Globus pallidus (tissue), 1 donor: Measurements from ENCODE around the gene TIAM1.
"Not testable (repeated sequence)": the region's sequence is repeated elsewhere in the genome, so short reads cannot be mapped to it uniquely, and the experiment has no call there.

Source experiments
- DNase-seq: peaks from one replicate; pipeline ENCODE4 v3.0.0-alpha.2; 2015; ENCODE audit warnings: low spot score

Gene TIAM1

GRCh38 chr21:31252091-31252490 lies 92.0 kb downstream of the TIAM1 start:
- DNase-seq: no peak

- DNase-seq: no peak
These were observed 92.4 kb downstream of the TIAM1 start for GRCh38 chr21:31251686-31252085.

DNA sequence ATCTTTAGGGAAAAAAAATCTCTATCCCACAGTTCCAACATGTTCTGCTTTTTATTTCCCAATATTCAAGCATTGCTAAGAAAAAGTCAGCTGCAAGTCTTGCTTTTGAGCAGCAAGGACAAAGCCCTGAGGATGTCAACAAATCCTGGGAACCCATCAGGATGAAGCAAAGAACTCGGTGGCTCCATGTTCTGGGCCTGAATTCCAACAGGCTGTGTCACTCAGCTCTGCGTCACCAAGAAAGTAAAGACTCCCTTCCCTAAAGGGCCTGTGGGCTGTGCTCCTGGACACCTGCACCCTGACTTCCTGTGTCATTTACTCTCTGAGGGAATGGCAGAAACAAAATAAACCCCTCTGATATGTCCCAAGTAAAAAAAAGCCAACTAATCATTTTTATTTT lies 95.5 kb downstream of the TIAM1 start:
- no peak for DNase-seq

GRCh38 chr21:31243611-31244010 lies 100.5 kb downstream of the TIAM1 start:
- DNase-seq: no peak

DNA sequence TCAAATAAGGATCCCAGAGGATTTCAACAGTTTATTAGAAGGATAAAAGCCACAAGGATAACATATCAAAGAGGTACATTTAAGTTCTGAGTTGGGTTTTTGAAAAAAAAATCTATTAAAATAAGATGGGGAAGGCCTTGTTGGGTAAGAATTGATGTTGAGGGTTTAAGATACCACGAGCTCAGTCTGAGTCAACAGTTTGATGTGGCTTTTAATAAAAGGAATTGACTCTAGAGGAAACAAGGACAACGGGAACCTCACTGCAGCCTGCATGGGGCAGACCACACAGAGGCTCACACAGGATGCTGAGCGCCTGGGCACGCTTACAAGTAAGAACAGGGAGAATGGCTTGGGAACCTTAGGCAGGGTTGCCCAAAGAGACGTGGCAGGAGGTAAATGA lies 107.5 kb downstream of the TIAM1 start:
- DNase-seq: no peak

DNA sequence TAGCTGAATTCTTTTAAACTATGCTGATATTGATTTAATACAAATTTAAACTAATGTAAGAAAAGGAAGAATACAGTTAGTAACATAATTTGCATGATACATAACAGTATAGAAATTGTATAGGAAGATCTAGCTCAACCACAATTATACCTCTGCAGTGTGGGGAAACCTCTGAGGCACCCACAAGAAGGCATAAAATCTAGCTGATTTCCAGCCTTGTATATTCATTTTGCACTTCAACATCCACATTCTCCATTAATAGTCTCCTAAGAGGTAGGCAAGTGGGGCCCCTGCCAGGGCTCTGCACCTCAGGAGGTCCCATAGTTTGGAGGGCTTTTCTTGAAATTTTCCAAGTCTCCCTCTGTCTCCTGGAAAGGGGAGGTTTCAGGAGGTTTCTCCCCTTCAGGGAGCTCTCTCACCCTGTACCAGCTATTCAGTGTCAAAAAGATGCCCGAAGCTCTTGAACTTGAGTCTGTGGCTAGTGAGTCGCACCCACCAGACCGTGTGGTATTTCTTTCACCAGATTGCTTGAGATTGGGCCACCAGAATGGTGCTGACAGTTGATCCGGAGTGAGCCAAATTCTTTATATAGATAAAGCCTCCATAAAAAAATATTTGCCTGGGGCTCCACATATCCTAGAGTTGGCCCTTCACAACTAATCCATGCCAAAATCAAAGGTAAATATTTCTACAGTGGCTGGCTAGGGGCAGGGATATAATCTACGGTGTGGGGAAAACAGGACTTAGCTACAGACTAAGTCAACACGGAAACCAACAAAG lies 108.2 kb downstream of the TIAM1 start:
- DNase-seq: no peak

GRCh38 chr21:31234936-31235335 lies 109.1 kb downstream of the TIAM1 start:
- no peak for DNase-seq

DNA sequence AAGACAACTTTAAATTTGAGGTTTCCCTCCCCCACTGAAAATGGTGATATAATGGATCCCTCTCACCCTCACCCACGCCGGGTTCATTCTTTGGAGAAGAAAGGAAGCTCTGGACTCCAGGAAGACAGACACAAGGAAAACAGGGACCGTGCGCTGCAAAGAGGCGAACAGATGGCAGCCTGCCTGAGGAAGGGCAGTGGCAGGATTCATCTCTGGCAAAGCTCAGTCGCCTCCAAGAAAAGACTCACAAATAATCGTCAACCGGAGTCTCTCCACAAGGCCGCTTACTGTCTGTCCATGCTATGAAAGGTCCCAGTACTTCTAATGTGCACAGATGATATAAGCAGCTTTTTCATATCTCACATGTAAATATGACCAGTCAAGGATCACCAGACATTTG lies 110.3 kb downstream of the TIAM1 start:
- DNase-seq: no peak

- no peak for DNase-seq
These were observed 111.7 kb downstream of the TIAM1 start for GRCh38 chr21:31232344-31232743.

DNA sequence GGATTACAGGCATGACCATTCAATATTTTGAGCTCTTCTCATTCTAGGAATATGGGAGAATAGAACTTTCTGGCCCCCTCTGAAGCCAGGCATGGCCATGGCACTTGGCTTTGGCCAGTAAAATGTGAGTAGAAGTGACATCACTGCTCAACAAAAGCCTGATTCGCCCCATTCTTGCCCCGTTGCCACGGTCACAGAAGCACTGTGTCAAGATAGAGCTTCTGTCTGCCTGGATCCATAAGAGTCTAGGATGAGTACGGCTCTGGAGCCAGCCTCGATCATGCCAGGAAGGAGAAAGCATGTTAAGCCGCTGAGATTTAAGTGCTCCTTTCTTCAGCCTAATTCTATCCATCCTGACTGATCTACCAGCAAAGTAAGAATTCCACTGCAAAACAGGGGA lies 113.1 kb downstream of the TIAM1 start:
- no peak for DNase-seq

DNA sequence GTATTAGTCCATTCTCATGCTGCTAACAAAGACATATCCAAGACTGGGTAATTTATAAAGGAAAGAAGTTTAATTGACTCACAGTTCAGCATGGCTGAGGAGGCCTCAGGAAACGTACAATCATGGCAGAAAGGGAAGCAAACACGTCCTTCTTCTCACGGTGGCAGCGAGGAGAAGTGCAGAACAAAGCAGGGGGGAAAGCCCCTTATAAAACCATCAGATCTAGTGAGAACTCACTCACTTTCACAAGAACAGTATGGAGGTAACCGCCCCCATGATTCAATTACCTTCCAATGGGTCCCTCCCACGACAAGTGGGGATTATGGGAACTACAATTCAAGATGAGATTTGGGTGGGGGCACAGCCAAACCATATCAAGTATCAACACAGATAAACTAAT lies 115.3 kb downstream of the TIAM1 start:
- not testable (repeated sequence) for DNase-seq

- no peak for DNase-seq
These were observed 118.3 kb downstream of the TIAM1 start for GRCh38 chr21:31225713-31226112.

DNA sequence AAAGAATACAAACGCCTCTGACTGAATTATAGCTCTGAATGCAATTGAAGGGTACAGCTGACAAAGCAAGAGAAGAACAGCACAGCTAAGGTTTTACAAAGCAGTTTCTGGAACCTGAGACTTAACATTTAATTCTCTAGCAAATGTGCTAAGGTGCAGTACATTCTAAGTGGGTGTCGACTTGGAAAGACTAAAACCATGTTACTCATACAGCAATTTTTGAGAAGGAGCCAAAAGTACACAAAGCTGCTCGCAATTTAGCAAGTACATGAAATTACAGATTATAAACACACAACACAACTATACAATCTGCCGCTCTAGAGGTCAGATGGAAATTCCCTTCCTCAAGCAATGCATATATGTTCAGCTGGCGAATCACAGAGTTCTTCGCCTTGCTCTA lies 121.9 kb downstream of the TIAM1 start:
- DNase-seq: no peak

GRCh38 chr21:31221043-31221442 lies 123.0 kb downstream of the TIAM1 start:
- DNase-seq: peak; percentile 45

- DNase-seq: peak; percentile 76
These were observed 123.5 kb downstream of the TIAM1 start for GRCh38 chr21:31220575-31220974.

DNA sequence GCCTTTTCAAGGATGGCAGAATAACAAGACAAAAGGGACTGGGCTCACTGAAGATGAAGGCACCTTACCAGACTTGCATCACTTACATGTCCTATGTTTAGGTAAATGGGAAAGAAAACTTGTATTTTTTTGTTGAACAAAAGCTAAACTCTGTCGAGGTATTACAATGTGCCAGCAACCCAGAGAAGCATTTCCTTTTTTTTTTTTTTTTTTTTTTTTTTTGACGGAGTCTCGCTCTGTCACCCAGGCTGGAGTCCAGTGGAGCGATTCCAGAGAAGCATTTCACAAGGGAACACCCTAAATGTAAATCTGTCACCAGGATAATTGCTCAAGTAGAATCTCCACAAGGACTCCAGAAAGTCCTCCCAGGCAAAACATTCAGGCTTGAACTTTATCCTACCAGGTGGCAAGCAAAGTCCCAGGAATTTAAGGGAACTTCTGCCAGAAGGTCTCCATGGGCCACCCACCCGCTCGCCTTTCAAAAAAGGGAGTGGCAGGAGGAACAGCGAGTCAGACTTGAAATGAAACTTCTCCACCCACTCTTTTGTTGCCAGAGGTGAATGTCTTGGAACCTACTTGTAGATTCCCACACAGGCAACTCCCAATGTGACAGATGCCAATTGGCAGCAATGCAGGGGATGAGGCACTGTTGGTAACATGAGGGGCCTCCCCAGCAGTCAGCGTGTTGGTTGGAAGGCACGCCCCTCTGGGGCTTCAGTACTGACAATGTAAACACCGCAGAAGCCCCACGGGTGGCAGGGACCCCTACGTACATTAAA lies 125.0 kb downstream of the TIAM1 start:
- DNase-seq: no peak

DNA sequence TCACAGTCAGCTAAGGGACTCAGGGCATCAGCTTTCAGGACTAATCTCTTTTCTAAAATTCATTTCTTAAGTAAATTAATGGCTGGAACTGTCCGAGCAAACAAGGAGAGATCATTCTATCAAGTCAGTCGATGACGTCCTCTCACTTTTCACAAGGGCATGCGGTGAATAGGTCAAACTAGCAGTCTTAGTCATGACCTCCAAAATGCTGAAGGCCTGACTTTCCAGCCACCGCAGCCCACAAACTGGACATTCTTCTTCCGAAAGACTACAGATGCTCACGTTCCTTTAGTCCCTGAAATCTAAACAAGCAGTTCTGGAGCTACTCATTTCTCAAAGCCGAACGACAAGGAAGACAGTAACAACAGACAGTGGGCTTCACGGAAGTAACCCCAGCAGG lies 127.9 kb downstream of the TIAM1 start:
- DNase-seq: no peak

DNA sequence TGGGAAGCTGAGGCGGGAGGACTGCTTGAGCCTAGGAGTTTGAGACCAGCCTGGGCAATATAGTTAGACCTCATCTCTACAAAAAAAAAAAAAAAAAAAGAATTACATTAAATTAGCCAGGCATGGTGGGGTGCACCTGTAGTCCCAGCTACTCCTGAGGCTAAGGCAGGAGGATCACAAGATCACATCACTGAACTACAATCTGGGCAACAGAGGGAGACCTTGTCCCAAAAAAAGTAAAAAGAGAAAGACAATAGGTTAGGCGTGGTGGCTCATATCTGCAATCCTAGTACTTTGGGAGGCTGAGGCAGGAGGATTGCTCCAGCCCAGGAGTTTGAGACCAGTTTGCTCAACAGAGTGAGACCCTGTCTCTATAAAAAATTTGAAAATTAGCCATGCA lies 130.3 kb downstream of the TIAM1 start:
- DNase-seq: no peak

- DNase-seq: no peak
These were observed 132.2 kb downstream of the TIAM1 start for GRCh38 chr21:31211836-31212235.

DNA sequence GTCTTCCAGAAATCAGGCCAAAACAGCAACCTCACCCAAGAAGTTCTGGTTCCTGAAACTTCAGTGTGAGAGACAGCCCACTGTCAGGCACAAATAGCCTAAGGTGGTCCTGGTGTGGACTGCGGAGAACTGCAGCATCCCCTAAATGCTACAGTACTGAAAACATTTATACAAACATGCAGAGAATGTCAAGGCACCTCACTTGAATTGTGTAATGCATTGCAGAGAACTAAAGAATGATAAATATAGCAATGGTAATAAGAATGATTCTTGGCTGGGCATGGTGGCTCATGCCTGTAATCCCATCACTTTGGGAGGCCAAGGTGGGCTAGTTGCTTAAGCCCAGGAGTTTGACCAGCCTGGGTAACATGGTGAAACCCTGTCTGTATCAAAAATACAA lies 138.6 kb downstream of the TIAM1 start:
- no peak for DNase-seq

- DNase-seq: no peak
These were observed 139.3 kb downstream of the TIAM1 start for GRCh38 chr21:31204801-31205200.

GRCh38 chr21:31203431-31204054 lies 140.5 kb downstream of the TIAM1 start:
- DNase-seq: no peak

- DNase-seq: peak; percentile 58
These were observed 142.5 kb downstream of the TIAM1 start for GRCh38 chr21:31201548-31201947.
